Activated naive CD4-positive, alpha-beta T cell treated with anti-CD3 and anti-CD28 coated beads, Interleukin-2, amount 10 ng/mL, durations not matched to agents 5 hours and 36 hours (primary cell): Measurements from ENCODE around the gene UBASH3B. TPM values are rescaled to one million over a fixed set of nuclear protein-coding genes. Genes with fewer than 3 reads are reported as not detected.

Experiments used
- total RNA-seq, 2 experiments: library from RNA; stranded (reverse); gene quantifications; one replicate each; pipeline ENCODE4 v1.2.3, GENCODE V29; 2021

The UBASH3B gene
- total RNA-seq, result 10 to 100 TPM; 14.2 to 14.6 TPM

DNA sequence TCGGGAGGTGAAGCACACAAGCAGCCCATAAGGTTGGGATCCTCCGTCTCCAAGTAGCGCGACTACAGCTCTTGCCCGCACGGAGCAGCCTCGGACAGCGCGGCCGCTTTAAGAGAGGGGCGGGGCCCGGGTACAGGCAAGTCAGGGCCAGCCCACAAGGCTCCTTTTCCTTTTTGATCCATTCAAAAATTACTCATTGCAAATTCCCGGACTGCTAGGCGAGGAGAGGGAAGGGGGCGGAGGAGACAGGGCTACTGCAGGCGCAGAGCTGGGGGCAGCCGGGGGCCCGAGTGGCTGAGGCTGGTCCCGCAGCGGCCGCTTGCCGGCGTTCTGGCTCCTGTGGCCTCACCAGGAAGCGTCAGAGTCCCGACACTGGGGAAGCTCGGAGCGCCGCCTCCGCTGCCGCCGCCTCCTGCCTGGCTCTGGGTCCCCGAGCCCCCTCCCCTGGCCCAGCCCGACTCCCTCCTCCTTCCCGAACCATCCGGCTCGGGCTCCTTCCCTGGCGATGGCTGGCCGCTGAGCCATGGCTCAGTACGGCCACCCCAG is at the start of gene UBASH3B:
Gene UBASH3B, plus strand, starts transcription at position 196 of the 546 bp plus-strand sequence. Its CDS starts 328 bp downstream, at position 524.

Other genes starting within 250 kb of the UBASH3B start
- not detected for gene CRTAM, start 182.8 kb downstream of the UBASH3B start, total RNA-seq
- 1 to 10 TPM in 1 of 2 experiments, under 1 TPM in 1; 0.87 to 1.5 TPM for gene JHY, start 227.0 kb downstream of the UBASH3B start, total RNA-seq